Activated CD4-positive, alpha-beta T cell treated with anti-CD3 and anti-CD28 coated beads, Interleukin-2, amount 10 ng/mL, durations not matched to agents 7 days and 5 days (primary cell): ENCODE data around the gene LRRC75A. TPM values are rescaled to one million over a fixed set of nuclear protein-coding genes. Genes with fewer than 3 reads are reported as not detected.

Experiments used
- CTCF ChIA-PET: fragments of 350-600 bp; sonication (Branson Sonifier 250); formaldehyde crosslinking; loops from one replicate; lab custom pipeline; 2021; ENCODE audit warnings: antibody characterized with exemption; lab: Charles Lee
- POLR2A ChIA-PET: fragments of 350-600 bp; sonication (Branson Sonifier 250); formaldehyde crosslinking; loops from one replicate; lab custom pipeline; 2021; ENCODE audit warnings: antibody characterized with exemption; lab: Charles Lee
- DNase-seq: peaks from one replicate; pipeline ENCODE4 v3.0.0-alpha.2; 2020
- H3K27ac Mint-ChIP-seq: one replicate; pipeline ENCODE4 v1.8.0; 2021; ENCODE audit warnings: mild to moderate bottlenecking, moderate library complexity, mixed read lengths
- H3K27me3 Mint-ChIP-seq: one replicate; pipeline ENCODE4 v1.8.0; 2021; ENCODE audit warnings: mixed read lengths
- H3K36me3 Mint-ChIP-seq: one replicate; pipeline ENCODE4 v1.8.0; 2021; ENCODE audit warnings: low read depth, mixed read lengths
- H3K4me1 Mint-ChIP-seq: one replicate; pipeline ENCODE4 v1.8.0; 2021; ENCODE audit warnings: mixed read lengths
- H3K4me3 Mint-ChIP-seq: one replicate; pipeline ENCODE4 v1.8.0; 2021; ENCODE audit warnings: mild to moderate bottlenecking, moderate library complexity, mixed read lengths
- H3K9me3 Mint-ChIP-seq: one replicate; pipeline ENCODE4 v1.8.0; 2021; ENCODE audit warnings: mixed read lengths
- total RNA-seq, 2 experiments: library from RNA; stranded (reverse); gene quantifications; one replicate each; pipeline ENCODE4 v1.2.3, GENCODE V29; 2021

Gene LRRC75A
- total RNA-seq, 2 experiments from 2014 or later: 1.7 to 2.0 TPM

DNA sequence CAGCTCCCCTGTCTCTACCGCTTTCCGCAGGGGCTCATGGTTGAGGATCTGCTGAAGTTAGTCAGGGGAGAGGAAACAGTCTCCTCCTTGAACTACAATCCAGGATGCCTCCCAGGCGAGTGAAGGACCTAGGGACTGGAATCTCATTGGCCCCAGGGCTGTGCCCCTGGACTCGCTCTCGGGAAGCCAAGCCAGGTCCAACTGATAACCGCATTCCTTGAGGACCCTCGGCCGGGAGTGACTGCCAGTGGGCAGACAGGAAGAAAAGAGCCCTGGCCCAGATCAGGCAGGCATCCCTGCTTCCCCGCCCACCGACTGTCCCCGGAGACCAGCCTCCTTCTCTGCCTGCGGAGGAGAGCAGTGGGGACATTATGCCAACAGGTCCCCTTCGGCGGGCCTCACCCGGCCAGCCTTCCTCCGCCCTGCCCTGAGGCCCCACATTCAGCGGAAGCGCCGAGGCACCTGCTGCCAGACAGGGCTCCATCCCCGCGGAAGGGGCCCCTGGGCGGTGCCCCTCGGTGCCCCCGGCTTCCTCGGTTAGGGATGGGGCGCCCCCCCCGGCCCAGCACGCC, 776 bp downstream of the LRRC75A start:
- Mint-ChIP-seq H3K27me3 (peaks cover 41% of the 10 kb centered on the region), H3K9me3 (no peaks in the 10 kb centered on the region), H3K36me3 (no peaks in the 10 kb centered on the region), H3K27ac (no peak overlapping the region), H3K4me3 (peak overlapping the region; percentile 68), H3K4me1 (peaks cover 11% of the 10 kb centered on the region)
- ChIA-PET POLR2A (no interaction called here), CTCF (no interaction called here)
- peak; percentile 18 for DNase-seq

DNA sequence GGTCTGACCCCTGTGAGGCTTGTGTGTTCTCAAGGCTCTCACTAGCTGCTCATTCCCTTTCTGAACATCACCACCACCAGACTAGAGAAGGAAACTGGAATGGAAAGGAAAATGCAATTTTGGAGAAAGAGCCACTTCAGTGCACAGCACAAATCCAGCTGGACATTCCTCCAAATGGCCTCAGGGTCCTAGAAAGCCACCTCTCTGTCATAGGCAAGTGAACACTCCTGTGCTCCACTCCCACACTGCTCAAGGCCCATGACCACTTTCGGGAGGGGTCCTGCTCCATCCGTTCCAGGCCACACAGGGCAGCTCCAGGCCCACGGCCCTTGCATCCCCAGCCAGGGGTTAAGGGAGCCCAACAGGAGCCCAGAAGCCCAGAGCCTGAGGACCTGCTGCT, 2.6 kb downstream of the LRRC75A start:
- POLR2A ChIA-PET: no interaction called here
- peaks cover 29% of the 10 kb centered on the region for H3K27me3 Mint-ChIP-seq
- DNase-seq: no peak

DNA sequence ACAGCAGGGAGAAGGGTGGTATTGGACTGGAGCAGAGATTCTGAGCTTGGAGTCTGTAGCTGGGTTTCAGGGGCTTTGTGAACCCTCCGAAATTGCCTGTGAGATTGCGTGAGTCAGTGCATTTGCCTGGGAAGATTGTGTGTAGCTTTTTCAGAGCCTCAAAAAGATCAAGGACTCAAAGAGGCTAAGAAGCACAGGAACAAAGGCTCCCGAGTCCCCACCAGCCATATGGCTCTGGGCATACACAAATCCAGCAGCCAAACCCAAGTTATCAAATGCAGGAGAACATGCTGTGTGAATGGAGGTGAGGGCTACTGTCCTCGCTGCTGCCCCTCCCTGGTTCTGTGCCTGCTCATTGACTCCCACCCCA, 3.0 kb downstream of the LRRC75A start:
- Mint-ChIP-seq H3K4me1 (peaks cover 11% of the 10 kb centered on the region), H3K4me3 (no peak overlapping the region), H3K27ac (no peak overlapping the region), H3K27me3 (peaks cover 25% of the 10 kb centered on the region), H3K9me3 (no peaks in the 10 kb centered on the region), H3K36me3 (no peaks in the 10 kb centered on the region)
- CTCF ChIA-PET: interaction anchor here (2.3 kb wide), 1 partner anchor 24 kb away, joined by 6 read pairs; no protein-coding TSS in a partner anchor
- POLR2A ChIA-PET: no interaction called here
- DNase-seq: no peak

More for the DNA sequence above, 2.6 kb downstream of the LRRC75A start:
- Mint-ChIP-seq H3K36me3 (no peaks in the 10 kb centered on the region), H3K27ac (no peak overlapping the region), H3K4me3 (no peak overlapping the region), H3K4me1 (peaks cover 11% of the 10 kb centered on the region), H3K9me3 (no peaks in the 10 kb centered on the region)
- CTCF ChIA-PET: interaction anchor here (0.9 to 2.3 kb wide), 2 partner anchors 19 to 23 kb away, joined by 3 to 6 read pairs; no protein-coding TSS in a partner anchor

DNA sequence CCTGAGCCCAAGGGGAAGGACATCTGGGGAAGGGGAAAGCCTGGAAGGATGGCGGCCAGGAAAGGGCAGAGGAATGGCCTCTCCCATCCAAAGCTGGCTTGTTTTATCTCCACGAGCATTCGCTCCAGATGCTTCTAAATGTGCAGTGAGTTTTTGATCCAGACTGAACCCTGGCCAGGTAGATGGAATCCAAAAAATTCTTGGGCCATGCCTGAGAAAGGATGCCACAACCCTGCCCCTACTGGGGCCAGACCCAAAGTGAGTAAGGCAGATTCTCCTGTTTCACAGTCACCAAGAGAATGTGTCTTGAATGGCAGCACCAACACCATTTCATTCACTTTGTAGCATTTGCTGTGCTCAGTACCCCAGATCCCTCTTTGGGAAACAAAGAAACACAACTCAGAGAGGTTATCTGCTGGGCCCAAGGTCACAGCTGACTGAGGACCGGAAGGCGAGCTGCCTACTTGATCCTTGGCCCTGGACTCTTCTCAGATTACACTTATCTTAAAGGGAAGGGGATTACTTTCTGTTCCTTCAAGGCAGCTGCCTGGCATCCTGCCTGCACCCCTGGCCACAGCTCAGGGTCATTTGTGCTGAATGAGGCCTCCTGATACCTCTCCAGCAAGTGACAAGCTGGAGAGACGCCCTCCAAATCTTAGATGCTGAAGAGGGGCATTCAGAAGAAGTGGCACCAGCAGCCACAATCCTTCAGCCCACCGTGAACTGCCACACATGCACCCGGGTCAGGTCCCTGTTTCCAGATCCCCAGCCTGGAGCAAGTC, 3.6 kb downstream of the LRRC75A start:
- CTCF ChIA-PET: interaction anchor here (0.5 to 2.3 kb wide), 4 partner anchors 13 to 174 kb away, joined by 3 to 6 read pairs (median 4); no protein-coding TSS in a partner anchor
- no peaks in the 10 kb centered on the region for H3K9me3 Mint-ChIP-seq
- no peak overlapping the region for H3K4me3 Mint-ChIP-seq
- no peak overlapping the region for H3K27ac Mint-ChIP-seq
- peaks cover 11% of the 10 kb centered on the region for H3K4me1 Mint-ChIP-seq
- H3K27me3 Mint-ChIP-seq: peaks cover 20% of the 10 kb centered on the region
- POLR2A ChIA-PET: no interaction called here
- no peak for DNase-seq
- no peaks in the 10 kb centered on the region for H3K36me3 Mint-ChIP-seq

DNA sequence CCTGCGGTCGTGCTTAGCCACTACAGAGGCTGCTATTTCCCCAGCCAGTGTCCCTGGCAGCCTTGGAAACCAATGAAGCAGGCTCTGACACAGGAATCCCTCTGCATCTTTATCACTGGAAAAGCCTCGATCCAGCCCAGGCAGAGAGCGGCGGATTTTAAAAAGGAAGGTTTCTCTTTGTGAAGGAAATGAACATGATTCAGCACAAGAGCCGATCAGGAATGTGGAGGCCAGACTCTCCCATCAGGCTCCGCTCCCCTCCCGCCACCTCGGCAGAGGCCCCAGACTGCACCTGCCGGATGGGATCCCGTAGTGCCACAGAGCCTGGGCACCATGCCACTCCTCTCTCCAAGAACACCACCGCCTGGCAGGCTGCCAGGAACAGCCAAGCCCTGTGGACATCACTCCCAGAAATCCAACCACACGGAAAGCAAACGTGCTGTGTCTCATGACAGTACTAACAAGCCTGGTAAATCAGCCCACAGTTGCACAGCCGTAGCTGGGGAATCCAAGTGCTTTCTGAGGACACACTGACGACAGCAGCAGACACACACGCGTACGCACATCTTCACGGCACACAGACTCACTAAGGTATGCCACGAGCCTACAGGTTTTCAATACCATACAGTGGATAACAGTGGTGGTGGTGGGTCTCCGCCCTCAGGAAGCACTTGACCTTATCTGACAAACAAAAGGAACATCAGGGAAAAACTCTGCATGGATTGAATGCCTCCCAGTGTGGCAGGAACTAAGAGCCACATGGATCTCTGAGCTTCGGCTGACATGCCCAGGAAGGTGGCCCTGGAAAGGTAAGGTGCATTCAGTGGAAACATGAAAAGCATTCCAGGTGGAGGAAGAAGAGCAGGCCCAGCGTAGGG, 5.4 kb downstream of the LRRC75A start:
- Mint-ChIP-seq H3K9me3 (no peaks in the 10 kb centered on the region), H3K27me3 (peaks cover 15% of the 10 kb centered on the region), H3K36me3 (no peaks in the 10 kb centered on the region), H3K4me1 (peaks cover 9% of the 10 kb centered on the region), H3K27ac (no peak overlapping the region), H3K4me3 (no peak overlapping the region)
- ChIA-PET CTCF (interaction anchor here (0.6 to 2.3 kb wide), 4 partner anchors 26 to 176 kb away, joined by 3 to 6 read pairs (median 4); no protein-coding TSS in a partner anchor), POLR2A (no interaction called here)
- no peak for DNase-seq

GRCh38 chr17:16484445-16485175, 7.4 kb downstream of the LRRC75A start:
- Mint-ChIP-seq H3K27ac (no peak overlapping the region), H3K4me1 (no peaks in the 10 kb centered on the region), H3K4me3 (no peak overlapping the region), H3K9me3 (no peaks in the 10 kb centered on the region), H3K27me3 (peaks cover 2% of the 10 kb centered on the region), H3K36me3 (no peaks in the 10 kb centered on the region)
- ChIA-PET CTCF (interaction anchor here (1.0 kb wide), 1 partner anchor 105 kb away, joined by 4 read pairs; no protein-coding TSS in a partner anchor), POLR2A (interaction anchor here (0.6 kb wide), 1 partner anchor 12 kb away, joined by 4 read pairs; no protein-coding TSS in a partner anchor)
- DNase-seq: no peak

DNA sequence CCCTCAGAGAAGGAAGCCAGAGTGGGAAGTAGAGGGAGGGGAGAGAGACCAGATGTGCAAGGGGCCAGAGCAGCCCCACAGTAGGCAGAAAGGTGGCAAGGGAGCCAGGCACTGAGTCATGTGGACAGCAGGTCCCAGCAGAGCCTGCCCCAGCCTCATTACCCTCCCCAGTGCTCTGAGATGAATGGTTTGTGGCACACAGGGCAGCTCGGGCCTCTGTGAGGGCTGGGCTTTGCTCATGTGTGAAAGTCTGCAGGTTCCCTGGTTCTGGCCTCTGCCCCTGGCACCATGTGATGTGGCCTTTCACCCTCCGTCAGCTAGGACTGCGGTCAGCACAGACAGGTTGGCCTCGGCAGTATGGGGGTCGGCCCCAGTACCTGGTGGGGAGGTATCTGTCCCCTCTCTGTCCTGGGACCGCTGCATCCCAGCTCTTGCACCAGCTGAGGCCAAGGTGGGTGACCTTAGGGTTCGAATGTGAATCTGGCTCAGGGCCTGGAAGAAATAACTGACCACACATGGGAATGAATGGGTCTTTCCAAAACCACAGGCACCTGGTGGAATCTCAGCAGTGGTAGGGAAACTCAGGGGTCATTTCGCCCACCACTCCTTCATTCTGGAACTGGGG, 8.9 kb downstream of the LRRC75A start:
- CTCF ChIA-PET: no interaction called here

GRCh38 chr17:16482253-16482652, 9.7 kb downstream of the LRRC75A start:
- CTCF ChIA-PET: no interaction called here
- Mint-ChIP-seq H3K9me3 (no peaks in the 10 kb centered on the region), H3K4me1 (no peaks in the 10 kb centered on the region), H3K27me3 (peaks cover 2% of the 10 kb centered on the region), H3K27ac (no peak overlapping the region), H3K4me3 (no peak overlapping the region), H3K36me3 (no peaks in the 10 kb centered on the region)
- DNase-seq: no peak
- POLR2A ChIA-PET: no interaction called here

More for the DNA sequence above, 8.9 kb downstream of the LRRC75A start:
- H3K27me3 Mint-ChIP-seq: peaks cover 2% of the 10 kb centered on the region
- no peaks in the 10 kb centered on the region for H3K36me3 Mint-ChIP-seq
- no peak overlapping the region for H3K4me3 Mint-ChIP-seq
- DNase-seq: no peak
- POLR2A ChIA-PET: no interaction called here
- no peaks in the 10 kb centered on the region for H3K9me3 Mint-ChIP-seq
- no peaks in the 10 kb centered on the region for H3K4me1 Mint-ChIP-seq
- no peak overlapping the region for H3K27ac Mint-ChIP-seq

DNA sequence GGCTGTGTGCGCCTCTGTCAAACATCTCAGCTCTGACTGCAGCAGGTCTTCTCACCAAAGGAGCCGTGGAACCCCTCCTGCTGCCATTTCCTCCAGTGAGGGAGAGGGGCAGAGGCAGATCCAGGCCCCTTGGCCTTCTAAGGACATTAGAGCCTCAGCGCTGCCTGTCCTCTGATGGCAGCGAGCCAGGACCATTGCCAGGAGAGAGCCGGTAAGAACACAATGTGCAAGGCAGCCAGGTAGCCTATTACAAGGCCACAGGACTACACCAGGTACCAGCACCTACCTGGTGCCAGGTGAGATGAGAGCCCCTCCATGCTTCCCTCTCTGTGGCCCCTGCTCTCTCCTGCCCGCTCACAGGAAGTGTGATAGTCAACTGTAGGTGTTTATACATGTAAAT, 11.0 kb downstream of the LRRC75A start:
- Mint-ChIP-seq H3K9me3 (no peaks in the 10 kb centered on the region), H3K36me3 (no peaks in the 10 kb centered on the region), H3K27ac (no peak overlapping the region), H3K4me1 (no peaks in the 10 kb centered on the region), H3K4me3 (no peak overlapping the region), H3K27me3 (peaks cover 2% of the 10 kb centered on the region)
- DNase-seq: no peak
- POLR2A ChIA-PET: no interaction called here
- CTCF ChIA-PET: no interaction called here

GRCh38 chr17:16479264-16479663, 12.7 kb downstream of the LRRC75A start:
- CTCF ChIA-PET: interaction anchor here (1.5 kb wide), 1 partner anchor 14 kb away, joined by 4 read pairs; no protein-coding TSS in a partner anchor
- no peaks in the 10 kb centered on the region for H3K9me3 Mint-ChIP-seq

GRCh38 chr17:16478649-16479048, 13.3 kb downstream of the LRRC75A start:
- DNase-seq: no peak
- ChIA-PET POLR2A (no interaction called here), CTCF (no interaction called here)
- no peak overlapping the region for H3K27ac Mint-ChIP-seq
- H3K36me3 Mint-ChIP-seq: no peaks in the 10 kb centered on the region
- no peaks in the 10 kb centered on the region for H3K27me3 Mint-ChIP-seq
- H3K4me1 Mint-ChIP-seq: no peaks in the 10 kb centered on the region
- no peaks in the 10 kb centered on the region for H3K9me3 Mint-ChIP-seq
- H3K4me3 Mint-ChIP-seq: no peak overlapping the region

More at GRCh38 chr17:16479264-16479663, 12.7 kb downstream of the LRRC75A start:
- DNase-seq: no peak
- H3K4me3 Mint-ChIP-seq: no peak overlapping the region
- no peaks in the 10 kb centered on the region for H3K36me3 Mint-ChIP-seq
- no peak overlapping the region for H3K27ac Mint-ChIP-seq
- H3K27me3 Mint-ChIP-seq: no peaks in the 10 kb centered on the region
- POLR2A ChIA-PET: no interaction called here
- H3K4me1 Mint-ChIP-seq: no peaks in the 10 kb centered on the region

DNA sequence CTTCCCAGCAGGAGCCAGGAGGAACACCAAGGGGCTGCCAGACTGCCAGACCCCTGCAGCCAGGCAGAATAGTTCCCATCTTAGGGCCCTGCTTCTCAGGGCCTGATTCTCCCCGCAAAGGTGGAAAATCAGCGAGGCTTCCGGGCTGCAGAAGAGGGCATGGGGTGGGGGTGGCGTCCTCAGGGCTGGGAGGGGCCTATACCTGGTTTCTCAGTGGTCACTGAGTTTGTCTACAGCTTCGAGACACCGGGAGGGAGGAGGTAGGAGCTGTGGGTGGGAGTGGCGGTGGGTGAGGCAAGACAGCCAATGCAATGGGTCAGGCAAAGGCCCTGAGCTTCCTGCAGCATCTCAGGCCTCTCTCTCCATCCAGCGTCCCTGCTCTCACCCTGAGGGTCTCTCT, 14.3 kb downstream of the LRRC75A start:
- no peak for DNase-seq
- no peaks in the 10 kb centered on the region for H3K4me1 Mint-ChIP-seq
- no peak overlapping the region for H3K27ac Mint-ChIP-seq
- no peaks in the 10 kb centered on the region for H3K36me3 Mint-ChIP-seq
- no peaks in the 10 kb centered on the region for H3K27me3 Mint-ChIP-seq
- no peak overlapping the region for H3K4me3 Mint-ChIP-seq
- CTCF ChIA-PET: interaction anchor here (0.6 kb wide), 1 partner anchor 98 kb away, joined by 4 read pairs; no protein-coding TSS in a partner anchor
- POLR2A ChIA-PET: no interaction called here
- H3K9me3 Mint-ChIP-seq: no peaks in the 10 kb centered on the region
